ENCODE data around the gene DNAJB6. TPM values are rescaled to one million over a fixed set of nuclear protein-coding genes. Genes with fewer than 3 reads are reported as not detected.

The DNAJB6 gene
- total RNA-seq, 3 donors from 2014 or later (not counting 1 experiment from before 2014, with no cell fraction given): 309 to 343 (median 340) TPM

GRCh38 chr7:157301610-157302120 lies 35.1 kb upstream of the DNAJB6 start:
- H3K4me3 ChIP-seq (ENCODE audit: low read length): peak overlapping the region; percentile 20
- no peaks in the 10 kb centered on the region for H3K36me3 ChIP-seq (ENCODE audit: control insufficient read depth, insufficient read depth, low read length)
- peak overlapping the region; percentile 90 to 95 for H3K27ac Mint-ChIP-seq
- H3K27me3 ChIP-seq (ENCODE audit: control insufficient read depth, insufficient read depth, low read length): no peaks in the 10 kb centered on the region
- H3K4me3 Mint-ChIP-seq: peak overlapping the region; percentile 55
- peaks cover 57 to 70% of the 10 kb centered on the region in 2 donors for H3K4me1 Mint-ChIP-seq
- no peak for TF ChIP-seq CTCF (IDR thresholded peaks at IDR 0.05)
- H3K9me3 Mint-ChIP-seq: no peaks in the 10 kb centered on the region
- H3K27ac ChIP-seq (ENCODE audit: low read length): peak overlapping the region; percentile 83
- H3K4me1 ChIP-seq (ENCODE audit: control insufficient read depth, insufficient read depth, low read length): peaks cover 54% of the 10 kb centered on the region
- DNase-seq (no peak), ATAC-seq (no peak)
- intact Hi-C loops (cut with micrococcal nuclease): loop anchor here (1.0 kb wide), 2 partner anchors 25 to 39 kb away; no protein-coding TSS in a partner anchor
- WGBS (ENCODE audit: insufficient coverage): 55% methylated on average over 10 of the region's 10 CpGs
- H3K36me3 Mint-ChIP-seq: no peaks in the 10 kb centered on the region
- H3K27me3 Mint-ChIP-seq (ENCODE audit: low read depth in 2 of 2): no peaks in the 10 kb centered on the region
- H3K9me3 ChIP-seq (ENCODE audit: control insufficient read depth, insufficient read depth, low read length): no peaks in the 10 kb centered on the region

GRCh38 chr7:157306846-157307838 lies 29.7 kb upstream of the DNAJB6 start:
- H3K36me3 ChIP-seq (ENCODE audit: control insufficient read depth, insufficient read depth, low read length): no peaks in the 10 kb centered on the region
- peak overlapping the region; percentile 31 for H3K4me3 Mint-ChIP-seq
- no peaks in the 10 kb centered on the region for H3K27me3 Mint-ChIP-seq (ENCODE audit: low read depth in 2 of 2)
- no peaks in the 10 kb centered on the region for H3K27me3 ChIP-seq (ENCODE audit: control insufficient read depth, insufficient read depth, low read length)
- TF ChIP-seq CTCF (IDR thresholded peaks at IDR 0.05): no peak
- no peaks in the 10 kb centered on the region for H3K9me3 Mint-ChIP-seq
- H3K4me1 Mint-ChIP-seq: peaks cover 31 to 42% of the 10 kb centered on the region in 2 donors
- no peak for DNase-seq
- H3K27ac ChIP-seq (ENCODE audit: low read length): no peak overlapping the region
- no peak for ATAC-seq
- H3K4me3 ChIP-seq (ENCODE audit: low read length): no peak overlapping the region
- peaks cover 18% of the 10 kb centered on the region for H3K4me1 ChIP-seq (ENCODE audit: control insufficient read depth, insufficient read depth, low read length)
- intact Hi-C loops (cut with micrococcal nuclease): no loop called here
- H3K36me3 Mint-ChIP-seq: no peaks in the 10 kb centered on the region
- 91% methylated on average over 27 of the region's 27 CpGs for WGBS (ENCODE audit: insufficient coverage)
- peak overlapping the region; percentile 67 to 82 for H3K27ac Mint-ChIP-seq
- no peaks in the 10 kb centered on the region for H3K9me3 ChIP-seq (ENCODE audit: control insufficient read depth, insufficient read depth, low read length)

- H3K4me3 Mint-ChIP-seq: no peak overlapping the region
- ATAC-seq (no peak), DNase-seq (no peak)
- Histone ChIP-seq H3K27me3 (ENCODE audit: control insufficient read depth, insufficient read depth, low read length) (no peaks in the 10 kb centered on the region), H3K36me3 (ENCODE audit: control insufficient read depth, insufficient read depth, low read length) (no peaks in the 10 kb centered on the region), H3K27ac (ENCODE audit: low read length) (no peak overlapping the region), H3K4me3 (ENCODE audit: low read length) (no peak overlapping the region), H3K9me3 (ENCODE audit: control insufficient read depth, insufficient read depth, low read length) (no peaks in the 10 kb centered on the region), H3K4me1 (ENCODE audit: control insufficient read depth, insufficient read depth, low read length) (peaks cover 8% of the 10 kb centered on the region)
- intact Hi-C loops (cut with micrococcal nuclease): no loop called here
- 93% methylated on average over 9 of the region's 10 CpGs for WGBS (ENCODE audit: insufficient coverage)
- peaks cover 19 to 24% of the 10 kb centered on the region in 2 donors for H3K4me1 Mint-ChIP-seq
- no peak for TF ChIP-seq CTCF (IDR thresholded peaks at IDR 0.05)
- H3K36me3 Mint-ChIP-seq: no peaks in the 10 kb centered on the region
- H3K27me3 Mint-ChIP-seq (ENCODE audit: low read depth in 2 of 2): no peaks in the 10 kb centered on the region
- no peaks in the 10 kb centered on the region for H3K9me3 Mint-ChIP-seq
- no peak overlapping the region for H3K27ac Mint-ChIP-seq
Observed at GRCh38 chr7:157309988-157310668, 26.7 kb upstream of the DNAJB6 start.
